ENCODE data around the gene SPRY4.
"Not testable (repeated sequence)": the region's sequence is repeated elsewhere in the genome, so short reads cannot be mapped to it uniquely, and the experiment has no call there.

SPRY4 gene

DNA sequence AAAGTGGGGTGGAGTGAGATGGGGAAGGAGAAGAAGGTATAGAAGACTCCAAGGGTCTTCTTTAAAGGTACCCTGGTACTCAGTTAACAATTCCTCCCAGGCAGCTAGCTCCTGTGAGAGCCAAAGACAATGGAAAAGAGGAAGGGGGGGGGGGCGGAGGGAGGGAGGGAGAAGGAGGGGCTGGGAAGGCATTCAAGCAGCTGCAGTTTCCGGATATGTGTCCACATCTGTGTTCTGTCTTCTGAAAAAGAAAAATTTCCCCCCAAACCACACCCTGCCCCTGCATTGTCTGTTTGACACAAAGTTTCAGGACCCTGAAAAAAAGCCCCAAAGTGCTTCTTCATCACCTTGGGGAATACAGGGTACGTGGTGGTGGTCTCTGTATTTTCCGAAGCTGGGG, 11.1 kb downstream of the SPRY4 start:
- DNase-seq = no peak

- DNase-seq = no peak
Measured at GRCh38 chr5:142313275-142313674, 11.5 kb downstream of the SPRY4 start.

GRCh38 chr5:142312399-142312798, 12.4 kb downstream of the SPRY4 start:
- DNase-seq = no peak

GRCh38 chr5:142311725-142312124, 13.1 kb downstream of the SPRY4 start:
- DNase-seq = no peak

- DNase-seq = no peak
Measured at GRCh38 chr5:142310803-142311202, 14.0 kb downstream of the SPRY4 start.

DNA sequence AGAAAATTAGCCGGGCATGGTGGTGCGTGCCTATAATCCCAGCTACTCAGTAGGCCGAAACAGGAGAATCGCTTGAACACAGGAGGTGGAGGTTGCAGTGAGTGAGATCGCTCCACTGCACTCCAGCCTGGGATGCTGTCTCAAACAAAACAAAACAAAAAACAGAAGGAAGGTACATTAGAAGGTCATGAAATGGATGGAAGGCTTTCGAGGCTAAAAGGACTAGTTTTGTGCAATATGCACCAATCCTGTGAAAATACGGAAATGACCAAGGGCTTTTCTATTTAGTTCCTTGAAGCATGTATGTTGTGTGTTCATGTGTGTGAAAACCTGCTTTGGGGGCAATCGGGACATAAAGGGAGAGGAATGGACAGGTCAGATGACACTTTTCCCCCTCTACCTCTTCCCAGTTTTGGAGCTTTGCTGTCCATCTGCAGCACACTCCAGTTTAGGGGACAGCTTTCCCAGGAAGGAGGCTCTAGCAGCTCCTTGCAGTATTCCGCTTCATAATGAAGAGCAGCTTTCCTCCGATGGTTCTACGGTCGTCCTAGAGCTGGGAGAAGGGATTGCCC, 15.0 kb downstream of the SPRY4 start:
- no peak for DNase-seq

- no peak for DNase-seq
Measured at GRCh38 chr5:142308358-142308757, 16.5 kb downstream of the SPRY4 start.

GRCh38 chr5:142307146-142307890, 17.5 kb downstream of the SPRY4 start:
- no peak for DNase-seq

- DNase-seq = no peak
Measured at GRCh38 chr5:142306077-142306502, 18.7 kb downstream of the SPRY4 start.

DNA sequence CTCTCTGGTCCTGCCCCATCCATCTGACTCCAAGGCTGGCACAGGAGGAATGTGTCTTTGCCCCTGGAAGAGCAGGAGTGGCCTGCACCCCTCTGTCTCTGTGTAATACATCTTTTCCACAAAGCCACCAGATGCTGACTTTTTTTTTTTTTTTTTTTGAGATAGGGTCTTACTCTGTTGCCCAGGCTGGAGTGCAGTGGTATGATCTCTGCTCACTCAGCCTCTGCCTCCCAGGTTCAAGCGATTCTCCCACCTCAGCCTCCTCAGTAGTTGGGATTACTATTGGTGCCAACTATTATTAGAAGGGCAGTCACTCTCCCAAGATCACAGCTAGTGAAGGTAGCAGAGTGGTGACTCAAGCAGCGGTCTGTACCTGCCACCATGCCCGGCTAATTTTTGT, 19.6 kb downstream of the SPRY4 start:
- DNase-seq = no peak

DNA sequence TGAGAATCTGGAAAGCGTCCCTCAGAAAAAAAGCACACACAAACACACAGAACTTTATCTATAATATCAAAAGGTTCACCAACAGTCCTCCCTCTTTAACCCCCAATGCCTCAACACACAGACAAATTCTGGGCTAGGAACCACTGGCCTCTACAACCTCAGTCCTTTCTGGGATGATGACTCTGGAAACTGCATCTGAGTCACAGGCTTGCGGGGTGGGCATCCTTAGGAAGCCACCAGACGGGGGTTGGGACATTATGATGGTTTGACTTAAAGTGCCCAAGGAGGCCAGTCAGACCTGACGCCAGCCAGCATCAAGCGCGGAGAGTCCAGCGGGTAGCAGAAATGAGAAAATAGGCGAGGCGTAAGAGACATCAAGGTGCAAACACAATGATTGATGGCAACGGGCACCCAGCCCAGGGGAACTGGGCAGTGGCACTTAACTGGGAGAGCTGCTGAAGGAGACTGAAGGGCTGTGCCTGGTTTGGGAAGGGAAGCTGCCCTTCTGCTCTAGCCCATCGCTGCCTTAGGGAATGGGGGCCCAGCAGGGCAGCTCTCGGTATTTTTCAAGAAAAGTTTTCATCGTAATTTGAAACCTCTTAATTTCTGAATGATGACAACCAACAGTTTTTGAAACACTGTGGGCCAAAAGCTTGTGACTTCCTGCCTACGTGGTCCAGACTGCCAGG, 20.7 kb downstream of the SPRY4 start:
- no peak for DNase-seq

DNA sequence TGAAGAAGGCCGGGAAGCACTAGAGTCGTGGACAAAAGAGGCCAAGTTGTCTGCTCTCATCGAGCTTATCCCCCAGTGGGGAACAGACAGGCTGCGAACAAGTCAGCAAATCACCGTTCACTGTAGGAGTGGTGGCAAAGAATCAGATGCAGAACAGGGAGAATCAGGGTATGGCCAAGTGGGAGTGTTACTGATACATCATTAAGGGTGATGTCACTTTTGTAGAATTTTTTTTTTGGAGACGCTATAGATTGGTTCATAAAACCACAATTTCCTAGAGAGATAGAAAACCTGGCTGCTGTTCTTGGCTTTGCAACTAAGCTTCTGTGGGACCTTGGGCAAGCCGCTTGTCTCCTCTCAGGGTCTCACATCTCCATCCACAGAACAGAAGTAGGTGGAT, 21.3 kb downstream of the SPRY4 start:
- no peak for DNase-seq

GRCh38 chr5:142301540-142301939, 23.3 kb downstream of the SPRY4 start:
- DNase-seq = no peak

GRCh38 chr5:142300677-142301076, 24.1 kb downstream of the SPRY4 start:
- no peak for DNase-seq

- DNase-seq = no peak
Measured at GRCh38 chr5:142298789-142299188, 26.0 kb downstream of the SPRY4 start.

DNA sequence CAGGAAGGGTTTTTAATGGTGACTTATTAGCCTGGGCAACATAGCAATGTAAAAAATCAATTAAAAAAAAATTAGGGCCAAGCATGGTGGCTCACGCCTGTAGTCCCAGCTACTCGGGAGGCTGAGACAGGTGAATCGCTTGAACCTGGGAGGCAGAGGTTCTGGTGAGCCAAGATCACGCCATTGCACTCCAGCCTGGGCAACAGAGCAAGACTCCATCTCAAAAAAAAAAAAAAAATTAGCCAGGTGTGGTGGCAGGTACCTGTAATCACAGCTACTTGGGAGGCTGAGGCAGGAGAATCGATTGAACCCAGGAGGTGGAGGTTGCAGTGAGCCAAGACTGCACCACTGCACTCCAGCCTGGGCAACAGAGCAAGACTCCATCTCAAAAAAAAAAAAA, 27.0 kb downstream of the SPRY4 start:
- DNase-seq = not testable (repeated sequence)

GRCh38 chr5:142296914-142297417, 27.9 kb downstream of the SPRY4 start:
- no peak for DNase-seq

DNA sequence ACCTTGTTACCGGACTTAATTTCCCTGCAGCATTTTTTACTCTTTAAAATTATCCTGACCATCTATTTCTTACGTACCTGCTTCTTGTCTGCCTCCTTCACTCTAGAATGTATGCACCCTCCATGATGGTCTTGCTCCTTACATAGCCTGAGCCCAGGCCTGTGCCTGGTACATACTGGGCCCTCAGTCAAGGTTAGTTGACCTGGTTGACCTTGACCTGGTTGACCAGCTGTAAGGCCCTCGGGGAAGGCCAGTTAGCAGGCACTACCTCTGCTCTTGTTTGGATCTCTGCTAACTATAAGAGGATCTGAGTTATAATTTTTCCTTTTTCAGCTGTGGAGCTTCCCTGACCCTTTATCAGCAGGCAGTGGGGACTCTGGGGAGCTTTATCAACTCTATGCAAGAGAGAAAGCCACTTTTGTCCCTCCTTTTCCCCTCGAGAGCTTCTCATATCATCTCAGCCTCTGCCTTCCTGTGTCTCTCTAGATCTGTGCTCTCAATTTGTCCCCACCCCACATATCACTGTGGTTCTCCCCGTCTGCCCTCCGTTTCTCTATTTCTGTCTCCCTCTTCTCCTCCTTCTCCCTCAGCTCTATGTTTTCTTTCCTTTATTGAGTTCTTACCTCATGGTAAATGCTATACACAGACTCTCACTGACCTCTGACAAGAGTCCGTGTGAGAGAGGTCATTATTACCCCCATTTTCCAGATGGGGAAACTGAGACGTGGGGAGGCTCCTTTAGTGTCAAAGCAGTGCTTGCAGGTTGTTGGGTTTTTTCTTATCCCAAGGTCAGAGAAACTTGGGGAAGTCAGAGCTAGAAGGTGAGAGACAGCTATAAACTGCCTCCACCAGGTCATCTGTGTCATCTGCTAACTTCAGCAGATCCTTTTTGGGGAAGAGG, 28.6 kb downstream of the SPRY4 start:
- no peak for DNase-seq

GRCh38 chr5:142295084-142295758, 29.6 kb downstream of the SPRY4 start:
- no peak for DNase-seq

DNA sequence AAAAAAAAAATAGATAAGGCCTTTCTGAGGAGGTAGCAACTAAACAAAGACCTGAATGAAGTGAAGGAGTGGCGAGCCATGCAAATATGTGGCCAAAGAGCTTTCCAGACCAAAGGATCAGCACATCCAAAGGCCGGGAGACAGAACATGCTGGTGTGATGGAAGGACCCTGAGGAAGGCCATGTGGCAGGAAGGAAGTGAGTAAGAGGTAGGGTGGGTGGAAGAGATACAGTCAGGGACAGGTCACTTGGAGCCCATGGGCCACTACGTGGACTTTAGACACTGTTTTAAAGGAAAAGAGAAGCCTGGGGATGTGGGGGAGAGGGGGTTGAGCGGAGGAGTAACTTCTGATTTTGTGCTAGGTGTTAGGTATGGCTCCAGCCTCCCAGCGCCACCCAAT, 31.3 kb downstream of the SPRY4 start:
- no peak for DNase-seq

DNA sequence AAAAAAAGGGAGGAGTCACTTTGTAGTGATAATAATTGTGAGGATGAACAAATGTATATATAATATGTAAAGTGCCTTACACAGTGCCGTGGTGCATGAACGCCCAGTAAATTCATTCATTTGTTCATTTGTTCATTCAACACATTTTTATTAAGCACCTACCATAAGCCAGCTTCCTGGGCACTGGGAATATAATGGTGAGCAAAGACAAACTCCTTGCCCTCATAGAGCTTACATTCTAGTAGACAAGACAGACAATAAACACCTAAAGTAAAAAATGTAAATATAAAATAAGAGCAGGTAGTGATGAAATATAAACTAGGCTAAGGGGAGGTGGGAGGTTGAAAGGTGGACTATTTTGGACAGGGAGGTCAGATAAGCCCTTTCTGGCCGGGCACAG, 32.0 kb downstream of the SPRY4 start:
- no peak for DNase-seq

DNA sequence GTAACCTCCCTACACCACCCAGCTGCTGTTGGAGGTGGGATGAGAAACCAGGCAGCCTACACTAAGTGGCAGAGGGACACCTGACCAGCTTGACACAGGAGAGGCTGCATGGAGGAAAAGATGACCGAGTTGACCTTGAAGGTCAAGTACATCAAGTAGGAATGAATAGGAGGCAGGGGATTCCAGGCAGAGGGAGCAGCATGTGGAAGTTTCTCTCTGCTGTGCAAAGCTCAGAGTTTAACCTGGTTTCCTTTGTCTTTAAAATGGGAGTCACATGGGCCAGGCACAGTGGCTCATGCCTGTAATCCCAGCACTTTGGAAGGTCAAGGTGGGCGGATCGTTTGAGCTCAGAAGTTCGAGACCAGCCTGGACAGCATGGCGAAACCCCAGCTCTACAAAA, 32.6 kb downstream of the SPRY4 start:
- DNase-seq = no peak

Measured in NCI-H524 treated with DMSO at 0.1 percent for 48 hours (cell line).